Astrocyte of the spinal cord (primary cell): Measurements from ENCODE around the gene BRME1.

Experiments used
- DNase-seq: peaks from one replicate; pipeline ENCODE4 v3.0.0; 2011; ENCODE audit warnings: low read depth, low spot score
- H3K4me3 ChIP-seq: 2 replicates; pipeline ENCODE4 v1.5.1; 2011; ENCODE audit warnings: low read depth, mild to moderate bottlenecking, low read length, moderate library complexity
- in situ Hi-C: cut with HindIII; loops from 2 replicates; pipeline ENCODE4 v1.10.0; 2017; ENCODE audit warnings: low sequenced_read_pairs
- TF ChIP-seq, protein P1 (sequence below): IDR thresholded peaks from 2 replicates; pipeline ENCODE4 v1.5.1; 2012; ENCODE audit warnings: low read depth, mild to moderate bottlenecking, low read length, inconsistent platforms

BRME1 gene

GRCh38 chr19:13905634-13906520 lies at the start of gene BRME1, which contains the start of gene CC2D1A:
TSS of gene BRME1 (minus strand) at chr19:13906117. CDS start at chr19:13904892, 1,225 bp downstream.
TSS of gene CC2D1A (plus strand) at chr19:13906201. CDS start at chr19:13906442, 241 bp downstream.
- TF ChIP-seq, protein P1, sequence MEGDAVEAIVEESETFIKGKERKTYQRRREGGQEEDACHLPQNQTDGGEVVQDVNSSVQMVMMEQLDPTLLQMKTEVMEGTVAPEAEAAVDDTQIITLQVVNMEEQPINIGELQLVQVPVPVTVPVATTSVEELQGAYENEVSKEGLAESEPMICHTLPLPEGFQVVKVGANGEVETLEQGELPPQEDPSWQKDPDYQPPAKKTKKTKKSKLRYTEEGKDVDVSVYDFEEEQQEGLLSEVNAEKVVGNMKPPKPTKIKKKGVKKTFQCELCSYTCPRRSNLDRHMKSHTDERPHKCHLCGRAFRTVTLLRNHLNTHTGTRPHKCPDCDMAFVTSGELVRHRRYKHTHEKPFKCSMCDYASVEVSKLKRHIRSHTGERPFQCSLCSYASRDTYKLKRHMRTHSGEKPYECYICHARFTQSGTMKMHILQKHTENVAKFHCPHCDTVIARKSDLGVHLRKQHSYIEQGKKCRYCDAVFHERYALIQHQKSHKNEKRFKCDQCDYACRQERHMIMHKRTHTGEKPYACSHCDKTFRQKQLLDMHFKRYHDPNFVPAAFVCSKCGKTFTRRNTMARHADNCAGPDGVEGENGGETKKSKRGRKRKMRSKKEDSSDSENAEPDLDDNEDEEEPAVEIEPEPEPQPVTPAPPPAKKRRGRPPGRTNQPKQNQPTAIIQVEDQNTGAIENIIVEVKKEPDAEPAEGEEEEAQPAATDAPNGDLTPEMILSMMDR = no peak
- DNase-seq = peak; percentile 78
- in situ Hi-C loops = no loop called here
- peak within 1 kb of the TSS; percentile 76 for H3K4me3 ChIP-seq

DNA sequence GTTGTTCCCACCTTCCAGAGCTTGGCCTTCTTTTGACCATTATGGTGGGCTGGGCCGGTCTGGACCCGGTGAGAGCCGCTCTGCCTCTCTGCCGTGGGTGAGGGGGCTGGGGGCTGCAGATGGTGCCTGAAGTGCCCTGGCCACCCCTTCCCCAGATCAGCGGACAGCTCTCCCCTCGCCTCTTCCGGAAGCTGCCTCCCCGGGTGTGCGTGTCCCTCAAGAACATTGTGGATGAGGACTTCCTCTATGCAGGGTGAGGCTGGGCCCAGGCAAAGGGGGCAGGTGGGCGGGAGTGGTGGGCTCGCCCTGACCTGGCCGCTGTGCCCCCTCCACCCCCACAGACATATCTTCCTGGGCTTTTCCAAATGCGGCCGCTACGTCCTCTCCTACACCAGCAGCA lies 48.3 kb upstream of the BRME1 start:
- in situ Hi-C loops = no loop called here
- DNase-seq = no peak
- TF ChIP-seq, protein P1 = no peak
- H3K4me3 ChIP-seq = no peak overlapping the region

DNA sequence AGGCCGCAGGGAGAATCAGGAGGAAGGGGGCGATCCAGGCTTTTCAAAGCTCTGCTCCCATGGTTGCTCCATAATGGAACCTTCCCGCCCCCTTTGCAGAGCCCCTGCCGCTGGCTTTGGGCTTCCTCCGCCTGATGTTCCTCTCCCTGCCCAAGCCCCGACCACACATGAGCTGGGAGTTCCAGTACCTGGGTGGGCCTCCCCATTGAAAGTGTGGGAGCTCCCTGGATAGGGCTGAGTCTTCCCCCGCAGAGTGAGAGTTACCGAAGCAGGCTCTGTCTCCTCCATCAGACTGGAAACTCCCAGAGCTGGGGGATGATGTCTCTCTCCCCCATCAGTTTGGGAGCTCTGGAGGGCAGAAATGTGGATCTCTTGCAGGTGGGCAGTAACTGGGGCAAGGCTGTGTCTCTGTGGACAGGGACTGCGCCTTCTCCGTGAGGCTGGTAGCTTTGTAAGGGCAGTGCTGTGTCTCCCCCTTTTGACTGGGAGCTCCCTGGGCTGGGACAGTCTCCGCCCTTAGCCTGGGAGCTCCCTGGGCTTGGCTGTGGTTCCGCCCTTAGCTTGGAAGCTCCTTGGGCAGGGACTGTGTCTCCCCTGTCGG lies 47.1 kb upstream of the BRME1 start:
- in situ Hi-C loops = no loop called here
- H3K4me3 ChIP-seq = peak overlapping the region; percentile 79
- TF ChIP-seq, protein P1 = peak; percentile 14
- peak; percentile 46 for DNase-seq

DNA sequence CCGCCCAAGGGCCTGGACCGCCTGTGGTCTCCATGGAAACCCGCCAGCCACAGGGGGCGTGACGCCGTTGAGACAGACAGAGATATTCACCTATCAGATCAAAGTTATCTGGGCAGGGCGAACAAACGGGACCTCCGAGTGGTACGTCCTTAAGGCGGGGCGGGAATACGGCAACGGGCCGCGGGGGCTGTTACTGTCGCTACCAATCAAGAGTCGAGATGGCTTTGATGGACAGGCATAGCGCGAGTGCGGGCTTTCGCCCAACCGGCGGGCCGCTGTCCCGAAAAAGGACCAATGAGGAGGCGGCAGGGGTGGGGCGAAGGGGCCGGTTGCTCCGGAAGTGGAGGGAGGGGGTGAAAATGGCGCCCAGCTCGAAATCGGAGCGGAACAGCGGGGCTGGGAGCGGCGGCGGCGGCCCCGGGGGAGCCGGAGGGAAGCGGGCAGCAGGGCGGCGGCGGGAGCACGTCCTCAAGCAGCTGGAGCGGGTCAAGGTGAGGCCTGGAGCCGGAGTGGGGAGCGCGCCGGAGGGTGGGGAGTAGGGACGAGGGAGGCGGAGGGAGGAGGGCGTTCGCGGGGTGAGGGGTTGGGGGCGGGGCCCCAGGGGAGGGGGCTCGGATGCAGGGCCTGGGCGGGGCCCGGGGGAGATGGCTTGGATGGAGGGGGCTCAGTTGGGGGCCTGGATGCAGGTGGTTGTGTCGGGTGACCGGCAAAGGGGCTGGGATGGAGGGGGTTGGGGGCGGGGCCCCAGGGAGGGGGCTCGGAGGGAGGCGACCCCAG lies 46.4 kb upstream of the BRME1 start, which contains the start of gene DCAF15:
TSS of gene DCAF15 (plus strand) at position 356 of the 777 bp plus-strand sequence. CDS start at position 360, 4 bp downstream.
- in situ Hi-C loops = no loop called here
- peak within 1 kb of the TSS; percentile 79 for H3K4me3 ChIP-seq
- TF ChIP-seq, protein P1 = no peak
- DNase-seq = peak; percentile 100

DNA sequence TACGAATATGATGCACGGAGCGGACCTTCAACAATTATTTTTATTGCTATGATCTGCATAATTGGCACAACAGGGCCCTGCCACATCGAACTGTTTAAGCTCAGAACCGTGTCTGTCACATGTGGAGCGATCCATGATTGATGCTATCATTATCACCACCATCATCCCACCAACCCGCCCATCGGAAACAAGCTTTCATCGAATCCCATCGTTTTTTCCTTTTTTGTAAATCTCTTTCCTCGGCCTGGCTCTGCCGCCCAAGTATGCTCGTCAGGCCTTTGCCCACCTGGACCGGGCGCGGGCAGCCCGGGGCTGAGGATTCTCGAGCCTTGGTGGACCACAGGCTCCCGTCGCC lies 45.9 kb upstream of the BRME1 start:
- no peak for DNase-seq
- TF ChIP-seq, protein P1 = no peak
- in situ Hi-C loops = no loop called here
- H3K4me3 ChIP-seq = peak overlapping the region; percentile 53

DNA sequence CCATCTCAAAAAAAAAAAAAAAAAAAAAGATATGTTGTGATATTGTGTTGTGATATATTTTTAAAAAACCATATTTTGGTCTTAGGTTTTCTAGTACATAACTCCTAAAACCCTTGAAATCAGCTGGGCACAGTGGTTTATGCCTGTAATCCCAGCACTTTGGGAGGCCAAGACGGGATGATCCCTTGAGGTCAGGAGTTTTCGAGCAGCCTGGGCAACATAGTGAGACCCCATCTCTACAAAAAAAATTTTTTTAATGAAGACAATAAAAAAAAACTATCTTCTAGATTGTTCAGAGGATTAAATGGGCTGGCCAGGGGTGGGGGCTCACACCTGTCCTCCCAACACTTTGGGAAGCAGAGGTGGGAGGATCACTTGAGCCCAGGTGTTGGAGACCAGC lies 45.1 kb upstream of the BRME1 start:
- H3K4me3 ChIP-seq = no peak overlapping the region
- TF ChIP-seq, protein P1 = no peak
- in situ Hi-C loops = no loop called here
- DNase-seq = no peak
